Measurements from ENCODE around the gene BCS1L.
A peak's percentile ranks its signal among the peaks of the same experiment; 100 is the strongest.
"Not testable (repeated sequence)": the region's sequence is repeated elsewhere in the genome, so short reads cannot be mapped to it uniquely, and the experiment has no call there.

BCS1L gene

DNA sequence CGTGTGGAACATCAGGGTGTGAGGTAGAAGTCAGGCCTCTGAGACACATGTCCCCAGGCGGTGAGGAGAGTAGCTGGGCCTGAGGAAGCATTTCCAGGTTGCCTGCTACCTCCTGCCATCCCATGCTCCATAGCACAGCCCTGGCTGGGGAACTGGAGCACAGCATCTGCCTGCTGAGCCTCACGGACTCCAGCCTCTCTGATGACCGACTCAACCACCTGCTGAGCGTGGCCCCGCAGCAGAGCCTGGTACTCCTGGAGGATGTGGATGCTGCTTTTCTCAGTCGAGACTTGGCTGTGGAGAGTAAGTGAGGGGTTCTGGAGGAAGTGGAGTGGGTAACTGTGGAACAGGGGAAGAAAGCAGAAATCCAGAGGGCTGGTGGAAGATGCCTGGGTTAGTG, 2.9 kb downstream of the BCS1L start:
- no peak for DNase-seq (ENCODE audit: low read depth in 2 of 2)

DNA sequence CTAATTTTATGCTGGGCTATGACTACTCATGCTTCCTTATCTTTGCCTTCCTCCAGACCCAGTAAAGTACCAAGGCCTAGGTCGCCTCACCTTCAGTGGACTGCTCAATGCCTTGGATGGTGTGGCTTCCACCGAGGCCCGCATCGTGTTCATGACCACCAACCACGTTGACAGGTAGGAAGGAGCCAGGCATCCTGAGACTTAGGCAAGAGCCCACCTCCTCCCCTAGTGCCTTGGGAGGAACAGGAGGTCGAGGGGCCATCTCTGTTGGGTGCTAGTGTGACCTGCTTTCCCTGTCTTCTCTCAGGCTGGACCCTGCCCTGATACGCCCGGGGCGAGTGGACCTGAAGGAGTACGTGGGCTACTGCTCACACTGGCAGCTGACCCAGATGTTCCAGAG, 3.3 kb downstream of the BCS1L start:
- no peak for DNase-seq (ENCODE audit: low read depth in 2 of 2)

DNA sequence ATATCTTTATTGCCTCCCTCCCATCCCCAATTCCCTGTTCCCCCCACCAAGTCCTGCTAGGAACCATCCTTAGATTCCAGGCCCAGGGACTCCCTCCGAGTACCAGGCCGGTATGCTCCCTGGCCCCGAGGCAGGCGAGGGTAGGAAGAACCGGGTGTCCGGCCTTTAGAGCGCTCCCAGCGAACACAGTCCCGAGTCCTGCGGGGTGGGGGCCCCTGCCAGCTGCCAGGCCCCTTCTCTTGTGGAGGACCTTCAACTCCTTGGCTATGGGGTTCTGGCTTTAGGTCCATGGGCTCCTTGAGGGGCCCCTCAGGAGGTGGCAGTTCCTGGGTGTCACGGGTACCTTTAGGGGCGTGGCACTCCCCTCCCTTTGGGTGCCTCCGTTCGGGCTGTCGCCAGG, 4.4 kb downstream of the BCS1L start:
- DNase-seq (ENCODE audit: low read depth in 2 of 2) = no peak

DNA sequence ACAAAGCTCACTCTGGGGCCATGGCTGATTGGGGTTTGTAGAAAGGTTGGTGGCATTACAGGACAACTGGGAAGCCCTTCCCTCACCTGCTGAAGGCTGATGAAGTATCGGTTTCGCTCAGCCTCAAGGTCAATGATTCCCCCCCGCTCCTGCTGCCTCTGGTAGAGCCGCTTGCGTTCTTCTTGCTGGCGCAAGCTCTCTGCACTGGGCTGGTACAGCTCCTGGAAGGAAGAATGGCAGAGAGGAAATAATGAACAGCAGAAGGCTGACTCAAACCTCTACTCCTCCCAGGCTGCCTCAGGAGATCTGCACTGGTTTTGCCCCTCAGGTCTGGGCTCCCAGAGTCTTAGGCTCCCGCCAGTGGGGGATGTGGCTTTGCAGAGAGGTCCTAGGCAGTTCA, 5.2 kb downstream of the BCS1L start:
- no peak for DNase-seq (ENCODE audit: low read depth in 2 of 2)

DNA sequence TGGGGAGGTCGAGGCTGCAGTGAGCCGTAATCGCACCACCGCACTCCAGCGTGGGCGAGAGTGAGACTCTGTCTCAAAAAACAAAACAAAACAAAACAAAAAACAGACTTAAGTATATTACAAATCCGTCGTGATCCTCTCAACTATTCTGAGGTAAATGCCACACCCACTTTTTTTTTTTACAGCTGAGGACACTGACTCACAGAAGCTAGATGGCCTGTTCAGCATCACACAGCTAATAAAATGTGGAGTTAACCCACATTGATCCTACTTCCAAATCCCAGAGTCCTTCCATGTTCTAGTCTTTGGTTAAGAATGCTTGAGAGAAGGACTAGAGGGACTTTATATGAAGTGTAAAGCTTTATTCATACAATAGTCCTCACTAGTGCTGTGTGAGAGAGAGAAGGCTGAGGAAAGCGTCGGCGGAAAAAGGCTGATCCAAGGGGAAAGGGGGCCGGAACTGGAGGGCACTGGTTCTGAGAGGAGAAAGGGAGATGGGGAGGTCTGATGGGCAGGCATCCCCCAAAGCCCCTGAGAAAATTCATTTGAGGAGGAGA, 11.7 kb downstream of the BCS1L start:
- no peak for DNase-seq (ENCODE audit: low read depth in 2 of 2)

DNA sequence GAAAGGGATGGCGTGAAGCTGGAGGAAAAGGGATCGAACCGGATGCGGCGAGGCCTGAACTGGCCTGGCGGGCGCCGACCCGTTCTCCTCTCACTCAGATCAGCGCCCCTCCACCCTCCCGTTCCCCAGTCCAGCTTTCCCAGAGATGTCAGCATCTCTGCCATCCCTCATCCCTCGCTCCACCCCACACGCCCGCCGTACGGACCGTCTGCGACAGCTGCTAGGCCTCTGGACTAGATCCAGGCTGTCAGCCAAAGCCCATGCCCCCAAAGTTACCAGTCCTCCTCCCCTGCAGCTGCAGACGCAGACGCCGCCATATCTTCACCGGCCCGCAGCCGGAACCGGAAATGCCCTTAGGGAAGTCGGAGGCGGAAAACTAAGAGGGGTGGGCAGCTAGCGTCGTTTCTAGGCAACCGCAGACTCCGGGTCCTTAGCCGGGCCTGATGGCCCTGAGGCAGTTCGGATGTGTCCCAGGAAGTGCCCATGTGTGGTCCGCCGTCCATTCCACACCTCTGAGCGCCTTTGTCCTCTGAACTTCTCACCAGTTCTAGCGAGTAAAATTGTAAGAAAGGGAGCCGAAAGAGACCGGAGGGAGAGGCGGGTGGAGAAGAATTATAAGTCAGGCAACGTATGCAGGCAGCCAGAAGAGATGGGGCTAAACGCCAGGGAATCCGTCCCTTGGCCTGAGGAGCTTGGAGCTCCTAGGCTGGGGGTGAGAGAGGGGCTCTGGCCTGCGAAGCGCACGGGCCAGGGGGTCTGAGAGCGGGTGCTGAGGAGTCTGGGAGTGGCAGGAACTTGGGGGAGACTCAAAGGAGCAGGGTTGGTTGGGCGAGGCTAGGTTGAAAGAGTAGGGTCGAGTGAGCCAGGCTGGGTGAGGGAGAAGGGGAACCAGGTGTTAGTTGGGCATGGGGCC, 12.4 kb downstream of the BCS1L start, which contains the start of the genes RNF25 and STK36:
TSS of gene RNF25 (minus strand) at position 349 of the 913 bp plus-strand sequence. CDS start at position 317, 32 bp downstream.
TSS of gene STK36 (plus strand) at position 433 of the 913 bp plus-strand sequence. CDS start 744 bp downstream, outside the sequence.
- peak; percentile 54 to 70 for DNase-seq (ENCODE audit: low read depth in 2 of 2)

DNA sequence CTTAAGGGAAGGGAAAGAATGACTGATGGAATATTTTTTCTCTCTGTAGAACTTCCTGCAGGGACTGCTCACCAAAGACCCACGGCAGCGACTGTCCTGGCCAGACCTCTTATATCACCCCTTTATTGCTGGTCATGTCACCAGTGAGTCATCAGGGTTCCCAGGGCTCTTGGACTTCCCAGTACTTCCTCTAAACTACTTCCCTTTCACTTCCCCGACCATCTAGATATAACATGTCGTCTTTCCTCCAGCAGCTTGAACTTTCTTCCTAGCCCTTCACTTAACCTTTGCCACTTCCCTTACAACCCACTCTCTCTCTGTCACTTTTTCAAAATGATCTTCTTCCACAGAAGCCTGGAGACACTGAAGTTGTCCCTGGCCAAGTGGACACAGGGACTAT, 19.6 kb downstream of the BCS1L start:
- DNase-seq (ENCODE audit: low read depth in 2 of 2) = no peak

DNA sequence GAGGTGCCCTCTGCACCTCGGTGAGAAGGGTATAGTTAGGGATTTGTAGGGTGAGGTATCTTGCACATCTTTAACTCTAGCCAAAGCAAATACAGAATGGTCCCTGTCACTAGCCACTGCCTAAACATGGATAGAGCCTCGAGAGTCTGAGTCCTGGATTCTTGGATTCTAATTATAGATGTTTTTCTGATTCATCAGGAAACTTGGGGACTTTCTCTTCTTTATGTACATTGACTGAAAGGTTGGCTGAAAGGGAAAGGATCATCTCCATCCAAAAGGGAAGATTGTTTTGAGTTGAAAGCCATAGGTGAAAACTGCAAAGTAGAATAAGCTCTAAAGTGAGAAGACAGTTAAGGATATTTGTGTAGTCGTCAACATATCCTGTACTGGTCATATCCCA, 20.6 kb downstream of the BCS1L start:
- DNase-seq (ENCODE audit: low read depth in 2 of 2) = no peak

DNA sequence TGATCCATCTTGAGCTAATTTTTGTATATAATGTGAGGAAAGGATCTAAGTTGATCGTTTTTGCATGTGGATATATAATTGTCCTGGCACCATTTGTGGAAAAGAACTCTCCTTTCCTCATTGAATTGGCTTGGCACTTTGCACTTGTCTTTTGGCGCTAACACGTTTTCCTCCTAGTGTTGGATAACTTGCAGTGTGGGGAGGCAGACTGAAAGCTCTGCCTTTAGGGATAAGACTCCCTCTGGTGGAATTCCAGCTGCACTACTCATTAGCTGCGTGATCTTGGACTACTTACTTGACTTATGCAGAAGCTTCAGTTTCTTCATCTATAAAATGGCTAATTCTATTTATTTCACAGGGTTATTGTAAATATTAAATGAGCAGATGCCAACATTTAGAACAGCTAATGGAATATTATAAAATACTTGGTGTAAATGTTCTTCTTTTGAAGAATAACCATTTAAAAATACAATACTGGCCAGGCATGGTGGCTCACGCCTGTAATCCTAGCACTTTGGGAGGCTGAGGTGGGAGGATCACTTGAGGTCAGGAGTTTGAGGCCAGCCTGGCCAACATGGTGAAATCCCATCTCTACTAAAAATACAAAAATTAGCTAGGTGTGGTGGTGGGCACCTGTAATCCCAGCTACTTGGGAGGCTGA, 28.0 kb downstream of the BCS1L start:
- not testable (repeated sequence) for DNase-seq (ENCODE audit: low read depth in 2 of 2)

DNA sequence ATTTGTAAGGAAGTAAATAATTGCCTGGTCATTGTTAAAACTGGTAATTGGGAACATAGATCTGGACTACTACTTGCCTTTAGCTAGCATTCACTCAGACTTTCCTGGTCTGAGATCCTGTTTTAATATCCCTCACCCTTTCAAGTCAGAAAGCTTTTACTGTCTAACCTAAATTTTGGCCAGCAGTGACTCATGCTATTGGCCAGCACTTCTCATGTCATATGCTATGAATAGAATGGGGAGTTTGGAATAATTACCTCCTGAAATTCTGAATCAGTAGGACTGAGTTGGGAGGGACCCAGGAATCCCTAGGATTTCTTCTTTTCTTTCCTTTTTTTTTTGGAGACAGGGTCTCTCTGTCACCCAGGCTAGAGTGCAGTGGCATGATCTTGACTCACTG, 31.8 kb downstream of the BCS1L start:
- no peak for DNase-seq (ENCODE audit: low read depth in 2 of 2)

DNA sequence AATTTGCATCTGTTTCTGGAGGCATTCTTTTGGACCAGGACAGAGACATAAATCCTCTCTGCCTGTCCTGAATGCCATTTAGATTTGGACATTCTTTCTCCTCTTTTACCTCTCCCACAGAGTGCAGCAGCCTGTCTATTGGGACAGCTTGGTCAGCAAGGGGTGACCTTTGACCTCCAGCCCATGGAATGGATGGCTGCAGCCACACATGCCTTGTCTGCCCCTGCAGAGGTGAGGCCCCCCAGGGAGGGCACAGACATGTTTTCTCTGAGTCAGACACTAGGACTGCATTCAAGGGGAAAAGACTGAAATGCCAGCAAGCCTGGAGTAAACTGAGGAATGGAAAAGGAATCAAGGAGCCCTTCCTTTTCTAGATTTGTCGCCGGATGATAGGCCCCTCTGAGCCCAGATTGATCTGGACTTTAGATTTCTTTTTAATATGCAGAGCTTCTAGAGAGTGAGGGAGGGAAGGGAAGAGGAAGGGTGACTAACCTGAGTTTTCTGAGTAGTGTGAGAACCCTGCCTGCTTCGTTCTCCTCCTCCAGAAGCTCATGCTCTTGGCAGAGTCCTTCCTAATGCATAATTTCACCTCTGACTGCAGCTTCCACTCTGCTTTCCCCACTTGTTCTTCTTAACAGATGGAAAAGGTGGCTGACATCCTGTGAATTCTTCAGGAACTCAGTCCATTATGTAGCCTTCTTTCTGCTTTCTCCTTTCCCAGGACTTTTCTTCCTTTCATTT, 35.1 kb downstream of the BCS1L start:
- no peak for DNase-seq (ENCODE audit: low read depth in 2 of 2)

DNA sequence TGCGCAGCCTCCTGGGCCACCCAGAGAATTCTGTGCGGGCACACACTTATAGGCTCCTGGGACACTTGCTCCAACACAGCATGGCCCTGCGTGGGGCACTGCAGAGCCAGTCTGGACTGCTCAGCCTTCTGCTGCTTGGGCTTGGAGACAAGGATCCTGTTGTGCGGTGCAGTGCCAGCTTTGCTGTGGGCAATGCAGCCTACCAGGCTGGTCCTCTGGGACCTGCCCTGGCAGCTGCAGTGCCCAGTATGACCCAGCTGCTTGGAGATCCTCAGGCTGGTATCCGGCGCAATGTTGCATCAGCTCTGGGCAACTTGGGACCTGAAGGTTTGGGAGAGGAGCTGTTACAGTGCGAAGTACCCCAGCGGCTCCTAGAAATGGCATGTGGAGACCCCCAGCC, 39.4 kb downstream of the BCS1L start:
- no peak for DNase-seq (ENCODE audit: low read depth in 2 of 2)

DNA sequence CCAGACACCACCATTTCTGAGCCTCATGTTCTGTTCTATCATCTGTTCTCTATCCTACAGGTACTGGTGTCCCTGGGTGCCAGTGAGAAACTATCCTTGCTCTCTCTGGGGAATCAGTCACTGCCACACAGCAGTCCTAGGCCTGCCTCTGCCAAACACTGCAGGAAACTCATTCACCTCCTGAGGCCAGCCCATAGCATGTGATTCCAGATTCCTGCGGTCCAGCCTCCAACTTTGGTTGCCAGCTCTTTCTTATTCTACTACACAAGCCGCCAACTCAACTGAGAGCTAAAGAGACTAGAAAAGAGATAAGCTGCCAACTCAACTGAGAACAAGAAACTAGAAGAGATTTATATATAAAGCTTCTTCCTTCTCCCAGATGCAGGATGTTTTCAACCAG, 42.3 kb downstream of the BCS1L start:
- no peak for DNase-seq (ENCODE audit: low read depth in 2 of 2)

DNA sequence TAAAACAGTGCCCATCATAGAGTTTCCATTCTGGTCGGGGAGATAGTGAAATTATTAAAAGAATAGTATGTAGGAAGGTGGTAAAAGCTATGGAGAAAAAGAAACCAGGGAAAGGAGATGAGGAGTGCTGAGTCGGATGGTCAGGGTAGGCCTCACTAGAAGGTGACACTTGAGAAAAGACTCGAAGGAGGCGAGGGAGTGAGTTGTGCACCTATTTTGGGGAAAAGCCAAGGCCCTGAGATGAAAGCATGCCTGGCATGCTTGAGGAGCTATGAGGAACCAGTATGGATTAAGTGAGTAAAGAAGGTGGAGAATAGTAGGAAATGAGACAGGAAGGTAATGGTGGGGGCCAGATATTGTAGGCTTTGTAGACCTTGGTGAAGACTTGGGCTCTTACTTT, 43.9 kb downstream of the BCS1L start:
- no peak for DNase-seq (ENCODE audit: low read depth in 2 of 2)

DNA sequence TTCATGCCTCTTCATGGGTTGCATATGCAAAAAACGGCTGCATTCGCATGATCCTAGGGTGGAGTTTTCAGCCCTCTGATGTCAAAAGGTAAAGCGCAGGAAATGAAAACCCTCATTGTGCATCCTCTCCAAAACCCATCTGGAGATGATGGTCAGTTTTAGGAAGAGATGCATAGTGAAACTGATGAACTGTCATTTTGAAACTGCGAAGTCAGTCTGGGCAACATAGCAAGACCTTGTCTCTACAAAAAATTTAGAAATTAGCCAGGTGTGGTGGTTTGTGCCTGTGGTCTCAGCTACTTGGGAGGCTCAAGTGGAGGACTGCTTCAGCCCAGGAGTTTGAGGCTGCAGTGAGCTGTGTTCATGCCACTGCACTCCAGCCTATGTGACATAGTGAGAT, 48.6 kb downstream of the BCS1L start:
- no peak for DNase-seq (ENCODE audit: low read depth in 2 of 2)

DNA sequence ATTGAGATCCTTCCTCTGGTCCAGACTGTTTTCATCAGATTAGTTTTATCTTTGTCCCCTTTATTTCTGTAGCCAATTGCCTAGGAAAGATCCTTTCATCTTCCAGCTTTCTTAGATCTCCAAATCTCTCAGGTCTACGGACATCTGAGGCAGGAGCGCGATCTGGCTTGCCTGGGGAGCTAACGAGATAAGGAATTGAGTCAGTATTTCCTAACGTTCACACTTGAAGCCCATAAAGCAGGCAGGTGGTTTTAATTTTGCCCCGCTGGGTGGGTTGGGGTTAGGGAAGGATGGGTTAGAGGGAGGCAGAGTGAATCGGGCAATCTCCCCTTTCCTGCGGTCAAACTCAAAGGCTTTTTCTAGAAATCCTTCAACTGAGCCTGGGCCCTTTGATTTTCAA, 50.4 kb downstream of the BCS1L start:
- no peak for DNase-seq (ENCODE audit: low read depth in 2 of 2)

DNA sequence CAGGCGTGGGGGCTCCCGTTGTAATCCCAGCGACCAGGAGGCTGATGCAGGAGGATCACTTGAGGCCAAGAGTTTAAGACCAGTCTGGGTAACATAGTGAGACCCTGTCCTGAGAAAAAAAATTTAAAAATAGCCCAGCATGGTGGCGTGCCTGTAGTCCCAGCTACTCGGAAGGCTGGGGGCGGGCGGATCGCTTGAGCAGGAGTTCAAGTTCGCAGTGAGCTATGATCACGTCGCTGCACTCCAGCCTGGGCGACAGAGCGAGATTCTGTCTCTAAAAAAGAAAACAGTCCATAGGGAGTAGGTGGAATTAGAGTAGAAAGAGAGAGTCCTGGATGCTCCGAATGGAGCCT, 50.8 kb downstream of the BCS1L start:
- DNase-seq (ENCODE audit: low read depth in 2 of 2) = peak in 1 of 2 donors; percentile 0

DNA sequence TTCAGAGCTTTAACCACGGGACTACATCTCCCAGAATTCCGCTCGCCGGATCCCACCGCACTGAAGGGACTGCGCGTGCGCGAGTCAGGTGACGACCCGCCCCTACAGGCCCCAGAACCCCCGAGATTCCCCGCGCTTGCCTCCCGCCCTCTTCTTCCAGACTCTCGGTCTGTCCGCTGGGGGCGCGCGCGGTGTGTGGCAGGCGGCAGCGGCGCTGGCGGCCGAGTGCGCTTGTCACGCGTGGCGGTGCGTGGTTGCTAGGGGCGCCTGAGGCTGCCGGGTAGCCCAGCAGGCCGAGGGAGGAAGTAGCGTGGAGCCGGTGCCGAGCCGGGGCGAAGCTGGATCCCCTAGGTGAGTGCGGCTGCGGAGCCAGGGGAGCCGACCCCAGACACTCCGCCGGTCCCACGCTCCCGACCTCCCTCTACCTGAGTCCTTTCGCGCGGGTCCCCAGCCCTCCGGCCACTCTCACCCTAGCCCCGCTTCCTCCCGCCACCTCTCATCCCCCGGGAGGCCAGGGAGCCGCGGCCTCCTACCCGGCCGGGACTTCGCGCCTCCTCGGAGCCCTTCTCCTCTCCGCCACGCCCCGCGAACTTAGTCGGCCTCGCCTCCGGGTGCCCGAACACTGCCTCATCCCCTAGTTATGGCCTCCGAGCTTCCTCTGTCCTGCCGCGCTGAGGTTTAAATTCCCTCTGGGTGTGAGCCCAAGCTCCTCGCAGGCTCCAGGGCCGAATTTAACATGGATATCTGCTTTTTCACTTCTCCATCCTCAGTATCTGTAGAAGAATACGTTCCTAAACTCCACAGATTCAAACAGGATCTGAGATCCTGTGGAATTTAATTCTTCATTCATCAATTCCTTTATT, 51.4 kb downstream of the BCS1L start, which contains the start of gene TTLL4:
TSS of gene TTLL4 (plus strand) at position 149 of the 863 bp plus-strand sequence. CDS start 26,842 bp downstream, outside the sequence.
- DNase-seq (ENCODE audit: low read depth in 2 of 2) = peak; percentile 95 to 97

DNA sequence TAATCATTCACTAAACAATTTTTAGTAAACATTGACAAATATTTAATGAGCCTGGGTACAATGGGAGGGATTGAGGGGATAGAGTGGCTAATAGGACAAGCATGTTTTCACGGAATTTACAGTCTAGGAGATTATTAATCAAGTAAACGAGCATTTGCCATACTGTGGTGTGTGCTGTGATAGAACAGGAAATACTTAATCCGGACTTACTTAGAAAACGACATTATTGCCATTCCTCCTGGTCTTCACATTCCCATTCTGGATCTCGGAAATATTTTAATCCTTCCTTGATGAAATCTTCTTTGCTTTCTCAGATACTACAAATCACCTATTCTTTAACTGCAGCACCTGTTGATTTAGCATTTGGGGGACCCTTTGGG, 52.1 kb downstream of the BCS1L start:
- no peak for DNase-seq (ENCODE audit: low read depth in 2 of 2)
